Heart left ventricle (tissue), 16 donors: ENCODE measurements around the gene SLC19A2. TPM values are rescaled to one million over a fixed set of nuclear protein-coding genes. Genes with fewer than 3 reads are reported as not detected.

Experiments used
- ATAC-seq, 4 donors: fragments of 200-7000 bp; cut with Tn5 transposase; one replicate each; pipeline ENCODE4 v1.9.1; 2020 to 2022; ENCODE audit warnings: moderate library complexity in 4 of 4, mild to moderate bottlenecking in 3 of 4, moderate number of reproducible peaks in 1 of 4
- DNase-seq, 5 donors: peaks; one replicate each; pipeline ENCODE4 v3.0.0-alpha.2; 2020
- H3K27ac ChIP-seq, 12 donors: fragments of 200-600 bp; sonication (generic) in 4 of 12; one replicate each; pipeline versions ENCODE4 v1.5.0 to v1.8.0; 2016 to 2022; ENCODE audit warnings: mild to moderate bottlenecking in 2 of 12
- H3K27me3 ChIP-seq, 9 donors: fragments of 200-600 bp; sonication (generic) in 2 of 9; one replicate each; pipeline versions ENCODE4 v1.5.1 to v1.8.0; 2016 to 2022; ENCODE audit warnings: mild to moderate bottlenecking in 3 of 9
- H3K36me3 ChIP-seq, 9 donors: fragments of 200-600 bp; sonication (generic) in 2 of 9; one replicate each; pipeline versions ENCODE4 v1.5.0 to v1.8.0; 2018 to 2022; ENCODE audit warnings: mild to moderate bottlenecking in 2 of 9
- H3K4me1 ChIP-seq, 12 donors: fragments of 200-600 bp; sonication (generic) in 4 of 12; one replicate each; pipeline versions ENCODE4 v1.5.0 to v1.8.0; 2016 to 2022; ENCODE audit warnings: mild to moderate bottlenecking in 3 of 12
- H3K4me3 ChIP-seq, 12 donors: fragments of 200-600 bp; sonication (generic) in 4 of 12; one replicate each; pipeline versions ENCODE4 v1.5.0 to v1.8.0; 2017 to 2022; ENCODE audit warnings: mild to moderate bottlenecking in 9 of 12, moderate library complexity in 4 of 12
- H3K9me3 ChIP-seq, 12 donors: fragments of 200-600 bp; sonication (generic) in 4 of 12; one replicate each; pipeline versions ENCODE4 v1.5.0 to v1.8.0; 2016 to 2022; ENCODE audit warnings: mild to moderate bottlenecking in 1 of 12
- CTCF ChIP-seq, 12 donors: fragments of 200-600 bp; sonication (generic) in 4 of 12; IDR thresholded peaks; one replicate each; pipeline versions ENCODE4 v1.5.0 to v1.8.0; 2018 to 2022; ENCODE audit warnings: antibody characterized with exemption in 12 of 12, mild to moderate bottlenecking in 5 of 12
- POLR2A ChIP-seq, 2 donors: fragments of 450-650 bp; IDR thresholded peaks; one replicate each; pipeline ENCODE4 v1.6.1; 2017; ENCODE audit warnings: antibody characterized with exemption in 2 of 2, mild to moderate bottlenecking in 2 of 2, moderate library complexity in 2 of 2
- WGBS, 4 donors: extraction: QIAGEN DNeasy Blood & Tissue Kit in 2 of 4; methylation state at CpG; one replicate each; pipeline versions ENCODE4 v1.1.5 to v1.1.7; 2013 to 2018; 5-methylcytosine and 5-hydroxymethylcytosine counted together
- intact Hi-C, 10 donors: fragments of 100-400 bp; cut with DNase I; formaldehyde crosslinking; loops; one replicate each; pipeline versions ENCODE4 v1.11.1 to v1.14.2; 2022
- polyA plus RNA-seq, 2 donors: library from polyadenylated mRNA; stranded (reverse); fragments of 200-250 nt; gene quantifications; one replicate each; pipeline ENCODE4 v1.2.3, GENCODE V29; 2013
- total RNA-seq, 9 donors: library from RNA; depleted of rRNA in 2 of 9; stranded (reverse); fragments of >200 nt in 2 of 9; fragmentation: NEBNext Ultra II Directional in 3 of 9; extraction: Animal tissue kit (Norgen Biotek cat#: 25700) in 3 of 9; gene quantifications; one replicate each; pipeline versions ENCODE4 v1.1.0 to v1.2.4, GENCODE V29; 2016 to 2023
- donor health status: ischemic (EF 13 %, LVEDD 7.1; RV severe dilation, severe dysfunction).
- donor health status: healthy with polysubstance abuse.
- donor health status: DM: no; HTN: yes; CAD: no.
- donor health status: DM: no; HTN: no; CAD: no.
- donor health status: ischemic (EF 25% LVEDD 6.9; RV normal size, moderate dysfunction).
- donor health status: ischemic (EF 25% LVEDD 5.7; RV mildly dilated, moderate dysfunction).
- donor health status: healthy.
- donor health status: DM: yes; HTN: yes; CAD: no.
- donor health status: ischemic (EF 35%, LVEDD 5.7; RV mildly dilated, moderate dysfunction).
- donor health status: nonischemic (EF 11% LVEDD 7.7; RV severe dilation, severe dysfunction).
- donor health status: DM: yes; HTN: yes; CAD: no.
- donor health status: PGD.
- donor health status: ischemic (EF 29% LVEDD 5.4; RV normal size, mild dysfunction).
- donor health status: nonischemic (EF 23%, LVEDD 6.1; RV moderate dilation, normal function).

SLC19A2 gene
- total and polyA plus RNA-seq, 11 donors, result 8.2 to 67.2 (median 14.3) TPM

DNA sequence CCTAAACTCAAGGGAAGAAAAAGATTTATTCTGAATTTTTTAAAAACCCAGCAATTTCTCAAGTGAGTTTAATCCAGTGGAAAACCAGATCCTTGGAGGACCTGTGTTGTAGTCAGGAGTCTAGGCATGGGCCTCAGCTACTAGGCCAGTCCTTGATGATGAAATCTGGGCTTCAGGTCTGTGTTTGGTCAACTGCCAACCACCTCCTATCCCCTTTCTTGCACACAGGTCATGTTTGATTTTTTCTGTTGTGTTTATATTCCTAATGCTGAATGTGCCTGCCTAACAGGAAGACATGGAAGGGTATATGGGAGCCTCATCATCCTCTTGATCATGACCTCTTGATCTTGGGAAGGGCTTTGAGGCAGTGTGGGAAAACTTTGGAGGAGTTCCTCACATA is 38.2 kb upstream of the SLC19A2 start:
- peaks cover 0 to 9% (median 0%) of the 10 kb centered on the region in 12 donors for H3K4me1 ChIP-seq
- no peak overlapping the region for H3K27ac ChIP-seq
- no peaks in the 10 kb centered on the region for H3K27me3 ChIP-seq
- intact Hi-C loops, result loop anchor here in 1 of 10 donors (10.0 kb wide), 1 partner anchor 129 kb away; no protein-coding TSS in a partner anchor
- H3K9me3 ChIP-seq, result no peaks in the 10 kb centered on the region
- DNase-seq, result no peak
- peaks cover 0 to 12% (median 0%) of the 10 kb centered on the region in 9 donors for H3K36me3 ChIP-seq
- ATAC-seq, result no peak
- TF ChIP-seq POLR2A (IDR thresholded peaks at IDR 0.05) (no peak), CTCF (IDR thresholded peaks at IDR 0.05) (no peak)
- no peak overlapping the region for H3K4me3 ChIP-seq

DNA sequence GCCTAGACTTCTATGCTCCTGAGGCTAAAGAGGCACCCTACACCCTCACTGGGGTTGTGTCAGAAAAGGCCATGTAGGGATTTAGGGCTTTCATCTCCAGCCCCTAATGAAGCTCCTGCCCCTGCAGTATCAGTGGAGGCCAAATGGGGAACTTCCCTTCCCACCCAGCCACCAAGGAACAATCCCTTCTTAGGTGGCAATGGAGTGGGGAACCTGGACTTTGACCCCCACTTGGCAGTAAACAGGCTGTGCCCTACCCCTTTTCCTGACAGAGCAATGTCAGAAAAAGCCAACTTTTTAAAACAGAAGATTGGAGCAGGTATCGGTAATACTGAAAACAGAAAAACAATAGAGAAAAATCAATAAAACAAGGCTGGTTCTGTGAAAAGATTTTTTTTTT is 35.5 kb upstream of the SLC19A2 start:
- 93 to 100% (median 97%) methylated on average over 1 of the region's 1 CpG for WGBS, 4 donors
- TF ChIP-seq CTCF (IDR thresholded peaks at IDR 0.05) (no peak), POLR2A (IDR thresholded peaks at IDR 0.05) (no peak)
- intact Hi-C loops, result loop anchor here in 1 of 10 donors (10.0 kb wide), 1 partner anchor 126 kb away; no protein-coding TSS in a partner anchor
- H3K27me3 ChIP-seq, result no peaks in the 10 kb centered on the region
- ATAC-seq (no peak), DNase-seq (no peak)
- no peak overlapping the region for H3K27ac ChIP-seq
- no peaks in the 10 kb centered on the region for H3K9me3 ChIP-seq
- no peak overlapping the region for H3K4me3 ChIP-seq
- H3K36me3 ChIP-seq, result peaks cover 0 to 21% (median 0%) of the 10 kb centered on the region in 9 donors
- no peaks in the 10 kb centered on the region for H3K4me1 ChIP-seq

- H3K4me1 ChIP-seq, result peaks cover 0 to 7% (median 0%) of the 10 kb centered on the region in 12 donors
- no peaks in the 10 kb centered on the region for H3K9me3 ChIP-seq
- H3K27ac ChIP-seq, result no peak overlapping the region
- DNase-seq (no peak), ATAC-seq (no peak)
- TF ChIP-seq CTCF (IDR thresholded peaks at IDR 0.05), result no peak
- TF ChIP-seq POLR2A (IDR thresholded peaks at IDR 0.05), result no peak
- WGBS, 4 donors, result 93 to 98% (median 94%) methylated on average over 2 of the region's 2 CpGs
- no peaks in the 10 kb centered on the region for H3K27me3 ChIP-seq
- intact Hi-C loops, result no loop called here
- peaks cover 0 to 15% (median 0%) of the 10 kb centered on the region in 9 donors for H3K36me3 ChIP-seq
- H3K4me3 ChIP-seq, result no peak overlapping the region
These were observed 31.9 kb upstream of the SLC19A2 start for GRCh38 chr1:169517558-169518186.

DNA sequence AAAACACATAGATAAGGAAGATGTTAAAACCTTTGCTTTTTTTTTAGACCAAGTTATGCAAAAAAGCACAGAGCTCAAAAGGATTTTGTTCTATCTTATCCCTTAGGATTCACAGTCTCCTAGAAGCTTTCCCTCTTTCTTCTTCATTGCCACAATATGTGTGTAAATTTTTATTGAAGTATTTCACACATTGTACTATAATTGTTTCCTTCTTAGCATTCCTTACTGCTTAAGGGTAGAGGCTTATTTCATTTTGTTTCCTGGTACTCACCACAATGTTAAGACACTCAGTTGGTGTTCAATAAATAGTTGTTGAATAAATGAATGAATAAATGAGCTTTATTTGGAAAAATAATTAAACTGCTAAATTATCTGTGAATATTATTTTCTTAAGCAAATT is 29.9 kb upstream of the SLC19A2 start:
- intact Hi-C loops, result no loop called here
- Histone ChIP-seq H3K9me3 (no peaks in the 10 kb centered on the region), H3K27me3 (no peaks in the 10 kb centered on the region), H3K4me1 (peaks cover 0 to 7% (median 0%) of the 10 kb centered on the region in 12 donors), H3K27ac (no peak overlapping the region), H3K36me3 (peaks cover 0 to 12% (median 0%) of the 10 kb centered on the region in 9 donors), H3K4me3 (no peak overlapping the region)
- TF ChIP-seq CTCF (IDR thresholded peaks at IDR 0.05), result no peak
- TF ChIP-seq POLR2A (IDR thresholded peaks at IDR 0.05), result no peak
- ATAC-seq (no peak), DNase-seq (no peak)
